Osteoblast (primary cell): ENCODE results near the gene SRCAP. TPM values are rescaled to one million over a fixed set of nuclear protein-coding genes. Genes with fewer than 3 reads are reported as not detected.

Source experiments
- DNase-seq: peaks from one replicate; pipeline ENCODE4 v3.0.0; 2011; ENCODE audit warnings: low spot score, mixed read lengths; ENCODE audit not compliant: insufficient read length; ENCODE audit errors: missing footprints
- H2AFZ ChIP-seq: 2 replicates; pipeline ENCODE4 v1.6.0; 2011; ENCODE audit warnings: mild to moderate bottlenecking, low read length
- H3K27ac ChIP-seq: 2 replicates; pipeline ENCODE4 v1.5.1; 2011; ENCODE audit warnings: mild to moderate bottlenecking, low read depth, low read length, moderate library complexity
- H3K27me3 ChIP-seq: 2 replicates; pipeline ENCODE4 v1.6.0; 2012; ENCODE audit warnings: mild to moderate bottlenecking, control low read depth, inconsistent platforms, low read length, moderate library complexity; ENCODE audit not compliant: insufficient read depth
- H3K36me3 ChIP-seq: 2 replicates; pipeline ENCODE4 v1.5.1; 2011; ENCODE audit warnings: mild to moderate bottlenecking, low read length, control low read depth, moderate library complexity; ENCODE audit not compliant: insufficient read depth
- H3K4me1 ChIP-seq: 2 replicates; pipeline ENCODE4 v1.5.1; 2011; ENCODE audit warnings: mild to moderate bottlenecking, low read length, control low read depth, moderate library complexity; ENCODE audit not compliant: insufficient read depth
- H3K4me2 ChIP-seq: 2 replicates; pipeline ENCODE4 v1.6.0; 2011; ENCODE audit warnings: mild to moderate bottlenecking, low read length; ENCODE audit not compliant: insufficient read depth
- H3K4me3 ChIP-seq: fragments of 200-600 bp; sonication (generic); 3 replicates; pipeline ENCODE4 v1.5.1; 2012; ENCODE audit warnings: mild to moderate bottlenecking, low read length, inconsistent platforms; ENCODE audit not compliant: insufficient read depth
- H3K79me2 ChIP-seq: 2 replicates; pipeline ENCODE4 v1.6.0; 2012; ENCODE audit warnings: mild to moderate bottlenecking, low read length, control low read depth, inconsistent platforms; ENCODE audit not compliant: insufficient read depth
- H3K9me3 ChIP-seq: 2 replicates; pipeline ENCODE4 v1.5.1; 2011; ENCODE audit warnings: low read depth, low read length, control low read depth
- H4K20me1 ChIP-seq: 2 replicates; pipeline ENCODE4 v1.6.0; 2012; ENCODE audit warnings: mild to moderate bottlenecking, low read length, control low read depth; ENCODE audit not compliant: insufficient read depth
- total RNA-seq: library from RNA; depleted of rRNA; stranded (reverse); fragments of >200 nt; gene quantifications from 2 replicates; pipeline ENCODE4 v1.2.3, GENCODE V29; 2012
- TF ChIP-seq, protein P1 (sequence below): IDR thresholded peaks from 2 replicates; pipeline ENCODE4 v1.5.1; 2011; ENCODE audit warnings: mild to moderate bottlenecking, low read depth, low read length, moderate library complexity; ENCODE audit errors: extremely low read depth

Gene SRCAP
- 16.3 and 19.2 TPM in 2 replicates for total RNA-seq

- TF ChIP-seq, protein P1, sequence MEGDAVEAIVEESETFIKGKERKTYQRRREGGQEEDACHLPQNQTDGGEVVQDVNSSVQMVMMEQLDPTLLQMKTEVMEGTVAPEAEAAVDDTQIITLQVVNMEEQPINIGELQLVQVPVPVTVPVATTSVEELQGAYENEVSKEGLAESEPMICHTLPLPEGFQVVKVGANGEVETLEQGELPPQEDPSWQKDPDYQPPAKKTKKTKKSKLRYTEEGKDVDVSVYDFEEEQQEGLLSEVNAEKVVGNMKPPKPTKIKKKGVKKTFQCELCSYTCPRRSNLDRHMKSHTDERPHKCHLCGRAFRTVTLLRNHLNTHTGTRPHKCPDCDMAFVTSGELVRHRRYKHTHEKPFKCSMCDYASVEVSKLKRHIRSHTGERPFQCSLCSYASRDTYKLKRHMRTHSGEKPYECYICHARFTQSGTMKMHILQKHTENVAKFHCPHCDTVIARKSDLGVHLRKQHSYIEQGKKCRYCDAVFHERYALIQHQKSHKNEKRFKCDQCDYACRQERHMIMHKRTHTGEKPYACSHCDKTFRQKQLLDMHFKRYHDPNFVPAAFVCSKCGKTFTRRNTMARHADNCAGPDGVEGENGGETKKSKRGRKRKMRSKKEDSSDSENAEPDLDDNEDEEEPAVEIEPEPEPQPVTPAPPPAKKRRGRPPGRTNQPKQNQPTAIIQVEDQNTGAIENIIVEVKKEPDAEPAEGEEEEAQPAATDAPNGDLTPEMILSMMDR, result no peak
- DNase-seq, result peak; percentile 97
Observed at GRCh38 chr16:30698816-30699614, at the start of gene SRCAP. Gene SRCAP, plus strand, starts transcription at chr16:30699171. Its CDS starts 1,654 bp downstream, at chr16:30700825.

GRCh38 chr16:30649725-30650368 is 49.1 kb upstream of the SRCAP start:
- peak overlapping the region; percentile 93 for H3K4me2 ChIP-seq
- peak; percentile 82 for DNase-seq
- H2AFZ ChIP-seq, result peak overlapping the region; percentile 99
- no peaks in the 10 kb centered on the region for H4K20me1 ChIP-seq
- TF ChIP-seq, protein P1, result no peak
- peaks cover 14% of the 10 kb centered on the region for H3K79me2 ChIP-seq
- H3K36me3 ChIP-seq, result peaks cover 16% of the 10 kb centered on the region
- peak overlapping the region; percentile 98 for H3K4me3 ChIP-seq
- H3K9me3 ChIP-seq, result no peaks in the 10 kb centered on the region
- H3K4me1 ChIP-seq, result peaks cover 14% of the 10 kb centered on the region
- peak overlapping the region; percentile 84 for H3K27ac ChIP-seq
- H3K27me3 ChIP-seq, result peaks cover 3% of the 10 kb centered on the region

More at GRCh38 chr16:30698816-30699614, at the start of gene SRCAP:
- peak within 1 kb of the TSS; percentile 91 for H2AFZ ChIP-seq
- peaks cover 21% of the 10 kb centered on the region for H3K36me3 ChIP-seq
- H4K20me1 ChIP-seq, result peaks cover 21% of the 10 kb centered on the region
- peak within 1 kb of the TSS; percentile 98 for H3K4me3 ChIP-seq
- peaks cover 41% of the 10 kb centered on the region for H3K79me2 ChIP-seq
- no peaks in the 10 kb centered on the region for H3K27me3 ChIP-seq
- H3K4me1 ChIP-seq, result peaks cover 16% of the 10 kb centered on the region
- H3K4me2 ChIP-seq, result peak within 1 kb of the TSS; percentile 83
- no peaks in the 10 kb centered on the region for H3K9me3 ChIP-seq
- peak within 1 kb of the TSS; percentile 99 for H3K27ac ChIP-seq

DNA sequence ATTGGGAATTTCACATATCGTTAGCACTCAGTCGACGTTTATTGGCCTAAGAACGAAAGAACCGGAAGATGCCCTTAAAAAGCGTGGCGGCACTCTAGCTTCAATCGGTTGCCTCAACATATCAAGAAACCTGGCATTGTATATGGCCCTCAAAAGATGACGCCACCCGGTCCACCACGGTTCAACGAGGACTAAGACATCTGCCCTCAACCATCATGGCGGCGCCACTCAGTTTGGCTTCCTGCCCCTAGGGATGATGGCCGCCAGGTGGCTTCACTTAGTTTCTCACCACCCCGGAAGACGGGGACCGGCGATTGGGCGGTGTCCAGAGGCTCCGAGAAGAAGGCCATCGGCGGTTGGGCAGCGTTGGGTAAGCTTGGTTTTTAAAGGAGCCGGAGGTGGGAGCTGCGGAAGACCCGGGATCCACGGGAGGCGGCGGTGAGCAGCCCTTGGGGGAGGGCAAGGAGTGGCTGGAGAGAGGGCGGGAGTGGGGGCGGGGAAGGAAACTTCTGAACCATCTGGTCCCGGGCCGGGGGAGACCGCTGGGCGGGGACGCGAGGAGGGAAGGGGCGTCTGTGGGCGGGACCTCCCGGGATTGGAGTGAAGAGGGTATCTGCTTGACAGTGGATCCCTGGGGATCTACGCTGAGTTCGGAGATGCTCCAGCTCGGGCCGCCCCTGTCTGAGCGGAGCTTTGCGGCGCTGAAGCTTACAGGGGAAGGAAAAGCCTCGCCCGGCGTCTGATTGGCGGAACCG is 48.4 kb upstream of the SRCAP start, which contains the start of gene PRR14:
Gene PRR14, plus strand, starts transcription at position 592 of the 755 bp plus-strand sequence. CDS start 686 bp downstream, outside the sequence.
- peaks cover 23% of the 10 kb centered on the region for H3K36me3 ChIP-seq
- DNase-seq, result peak; percentile 99
- TF ChIP-seq, protein P1, result peak; percentile 17
- peaks cover 2% of the 10 kb centered on the region for H3K27me3 ChIP-seq
- peak within 1 kb of the TSS; percentile 84 for H3K27ac ChIP-seq
- peak within 1 kb of the TSS; percentile 99 for H2AFZ ChIP-seq
- H3K4me3 ChIP-seq, result peak within 1 kb of the TSS; percentile 98
- H4K20me1 ChIP-seq, result no peaks in the 10 kb centered on the region
- H3K4me2 ChIP-seq, result peak within 1 kb of the TSS; percentile 95
- peaks cover 14% of the 10 kb centered on the region for H3K4me1 ChIP-seq
- peaks cover 14% of the 10 kb centered on the region for H3K79me2 ChIP-seq
- no peaks in the 10 kb centered on the region for H3K9me3 ChIP-seq
